Stimulated activated naive CD4-positive, alpha-beta T cell treated with Interleukin-2 at 50 U/mL for 16 hours (primary cell): Measurements from ENCODE around the gene LINGO3.

Experiments used
- DNase-seq: peaks from one replicate; lab custom pipeline; 2025; lab: John Stamatoyannopoulos, UW

Gene LINGO3

GRCh38 chr19:2326699-2327360 is 18.9 kb upstream of the LINGO3 start:
- DNase-seq = no peak

- DNase-seq = no peak
Observed at GRCh38 chr19:2325281-2326046, 17.5 kb upstream of the LINGO3 start.

GRCh38 chr19:2324220-2324948 is 16.4 kb upstream of the LINGO3 start:
- DNase-seq = no peak

- DNase-seq = no peak
Observed at GRCh38 chr19:2323707-2324106, 15.8 kb upstream of the LINGO3 start.

GRCh38 chr19:2321565-2322283 is 13.8 kb upstream of the LINGO3 start:
- no peak for DNase-seq

- no peak for DNase-seq
Observed at GRCh38 chr19:2320939-2321338, 13.0 kb upstream of the LINGO3 start.

GRCh38 chr19:2320049-2320448 is 12.1 kb upstream of the LINGO3 start:
- no peak for DNase-seq

- no peak for DNase-seq
Observed at GRCh38 chr19:2319551-2319950, 11.6 kb upstream of the LINGO3 start.

GRCh38 chr19:2318923-2319322 is 11.0 kb upstream of the LINGO3 start:
- no peak for DNase-seq

GRCh38 chr19:2317756-2318155 is 9.8 kb upstream of the LINGO3 start:
- DNase-seq = no peak

- DNase-seq = no peak
Observed at GRCh38 chr19:2317300-2317699, 9.3 kb upstream of the LINGO3 start.

- DNase-seq = no peak
Observed at GRCh38 chr19:2315818-2316353, 7.9 kb upstream of the LINGO3 start.

- DNase-seq = no peak
Observed at GRCh38 chr19:2315121-2315817, 7.3 kb upstream of the LINGO3 start.

- DNase-seq = no peak
Observed at GRCh38 chr19:2312820-2313501, 5.0 kb upstream of the LINGO3 start.

GRCh38 chr19:2311093-2311492 is 3.1 kb upstream of the LINGO3 start:
- no peak for DNase-seq

GRCh38 chr19:2309734-2310362 is 1.9 kb upstream of the LINGO3 start:
- no peak for DNase-seq

GRCh38 chr19:2307518-2308012 is 389 bp downstream of the LINGO3 start:
- DNase-seq = no peak

GRCh38 chr19:2306971-2307370 is 983 bp downstream of the LINGO3 start:
- no peak for DNase-seq

- DNase-seq = no peak
Observed at GRCh38 chr19:2306281-2306806, 1.6 kb downstream of the LINGO3 start.
